SK-N-SH treated with all-trans-retinoic acid at 6 μM for 48 hours (cell line): ENCODE measurements around the gene ARHGAP26.
"Not testable (repeated sequence)": the region's sequence is repeated elsewhere in the genome, so short reads cannot be mapped to it uniquely, and the experiment has no call there.

ENCODE experiments used
- ATAC-seq: fragments of 200-7000 bp; cut with Tn5 transposase; 3 replicates; pipeline ENCODE4 v1.9.1; 2020; ENCODE audit warnings: mild to moderate bottlenecking, moderate library complexity
- ARNTL ChIP-seq: fragments of 450-650 bp; formaldehyde crosslinking; IDR thresholded peaks from 2 replicates; pipeline ENCODE4 v1.5.0; 2020; ENCODE audit warnings: low read depth, mild to moderate bottlenecking, moderate library complexity, borderline replicate concordance
- BACH2 ChIP-seq: fragments of 250-450 bp; sonication (Bioruptor Pico); IDR thresholded peaks from 2 replicates; pipeline ENCODE4 v1.9.0; 2021; ENCODE audit warnings: mild to moderate bottlenecking, borderline replicate concordance
- CREB5 ChIP-seq: fragments of 250-450 bp; sonication (Bioruptor Pico); IDR thresholded peaks from 2 replicates; pipeline ENCODE4 v1.5.1; 2020; ENCODE audit warnings: low read depth, mild to moderate bottlenecking, moderate library complexity
- CSDC2 ChIP-seq: fragments of 250-450 bp; sonication (Bioruptor Pico); IDR thresholded peaks from 2 replicates; pipeline ENCODE4 v1.5.0; 2020; ENCODE audit warnings: mild to moderate bottlenecking, moderate library complexity
- ISL1 ChIP-seq: fragments of 250-450 bp; sonication (Bioruptor Pico); IDR thresholded peaks from 2 replicates; pipeline ENCODE4 v2.1.2; 2022; ENCODE audit warnings: mild to moderate bottlenecking, moderate library complexity
- OSR1 ChIP-seq: fragments of 250-450 bp; sonication (Bioruptor Pico); IDR thresholded peaks from 2 replicates; pipeline ENCODE4 v1.8.0; 2022; ENCODE audit warnings: moderate library complexity, mild to moderate bottlenecking, inconsistent platforms
- POU6F1 ChIP-seq: fragments of 250-450 bp; sonication (Bioruptor Pico); IDR thresholded peaks from 2 replicates; pipeline ENCODE4 v1.8.0; 2021; ENCODE audit warnings: low read depth, mild to moderate bottlenecking, moderate library complexity, borderline replicate concordance
- PPARA ChIP-seq: fragments of 250-450 bp; sonication (Bioruptor Pico); IDR thresholded peaks from 2 replicates; pipeline ENCODE4 v1.5.0; 2020; ENCODE audit warnings: mild to moderate bottlenecking, borderline replicate concordance
- SNAI2 ChIP-seq: fragments of 250-450 bp; sonication (Bioruptor Pico); IDR thresholded peaks from 2 replicates; pipeline ENCODE4 v1.5.0; 2020; ENCODE audit warnings: mild to moderate bottlenecking, moderate library complexity
- TCF4 ChIP-seq: fragments of 250-450 bp; sonication (Bioruptor Pico); IDR thresholded peaks from 2 replicates; pipeline ENCODE4 v1.8.0; 2021; ENCODE audit warnings: mild to moderate bottlenecking, moderate library complexity, borderline replicate concordance
- TOX ChIP-seq: fragments of 250-450 bp; sonication (Bioruptor Pico); IDR thresholded peaks from 2 replicates; pipeline ENCODE4 v1.8.0; 2021; ENCODE audit warnings: mild to moderate bottlenecking, moderate library complexity, borderline replicate concordance
- TSHZ2 ChIP-seq: fragments of 250-450 bp; sonication (Bioruptor Pico); IDR thresholded peaks from 2 replicates; pipeline ENCODE4 v1.5.0; 2020; ENCODE audit warnings: mild to moderate bottlenecking, moderate library complexity
- ZFP3 ChIP-seq: fragments of 250-450 bp; sonication (Bioruptor Pico); IDR thresholded peaks from 2 replicates; pipeline ENCODE4 v1.5.0; 2020; ENCODE audit warnings: mild to moderate bottlenecking, moderate library complexity
- ZFP30 ChIP-seq: fragments of 450-650 bp; formaldehyde crosslinking; IDR thresholded peaks from 2 replicates; pipeline ENCODE4 v1.5.0; 2022; ENCODE audit warnings: mild to moderate bottlenecking, moderate library complexity
- ZNF565 ChIP-seq: fragments of 450-650 bp; formaldehyde crosslinking; conservative IDR thresholded peaks from 2 replicates; pipeline ENCODE4 v1.5.0; 2020; ENCODE audit warnings: low read depth, mild to moderate bottlenecking, moderate library complexity
- ZNF70 ChIP-seq: fragments of 450-650 bp; formaldehyde crosslinking; IDR thresholded peaks from 2 replicates; pipeline ENCODE4 v1.5.0; 2020; ENCODE audit warnings: mild to moderate bottlenecking, moderate library complexity
- ZNF8 ChIP-seq: fragments of 450-650 bp; formaldehyde crosslinking; IDR thresholded peaks from 2 replicates; pipeline ENCODE4 v1.5.0; 2020; ENCODE audit warnings: mild to moderate bottlenecking, moderate library complexity
- TF ChIP-seq, protein P1 (sequence below): fragments of 250-450 bp; sonication (Bioruptor Pico); IDR thresholded peaks from 2 replicates; pipeline ENCODE4 v1.8.0; 2020; ENCODE audit warnings: mild to moderate bottlenecking, moderate library complexity, borderline replicate concordance
- TF ChIP-seq, protein P2 (sequence below): fragments of 250-450 bp; sonication (Bioruptor Pico); IDR thresholded peaks from 2 replicates; pipeline ENCODE4 v1.5.1; 2021; ENCODE audit warnings: mild to moderate bottlenecking, moderate library complexity

Gene ARHGAP26

GRCh38 chr5:142994218-142994617, 224.0 kb downstream of the ARHGAP26 start:
- no peak for ATAC-seq
- no peak for TF ChIP-seq ZNF8 (CRISPR knock-in tag)
- TF ChIP-seq TOX, result no peak

DNA sequence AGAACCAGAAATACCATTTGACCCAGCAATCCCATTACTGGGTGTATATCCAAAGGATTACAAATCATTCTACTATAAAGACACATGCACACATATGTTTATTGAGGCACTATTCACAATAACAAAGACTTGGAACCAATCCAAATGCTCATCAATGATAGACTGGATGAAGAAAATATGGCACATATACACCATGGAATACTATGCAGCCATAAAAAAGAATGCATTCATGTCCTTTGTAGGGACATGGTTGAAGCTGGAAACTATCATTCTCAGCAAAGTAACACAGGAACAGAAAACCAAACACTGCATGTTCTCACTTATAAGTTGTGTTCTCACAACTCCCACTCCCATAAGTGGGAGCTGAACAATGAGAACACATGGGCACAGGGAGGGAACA, 225.4 kb downstream of the ARHGAP26 start:
- not testable (repeated sequence) for ATAC-seq

GRCh38 chr5:142997591-142997990, 227.4 kb downstream of the ARHGAP26 start:
- no peak for ATAC-seq
- no peak for TF ChIP-seq BACH2
- no peak for TF ChIP-seq CSDC2
- no peak for TF ChIP-seq OSR1 (CRISPR knock-in tag)
- TF ChIP-seq ZFP3 (CRISPR knock-in tag), result no peak
- TF ChIP-seq, protein P1, sequence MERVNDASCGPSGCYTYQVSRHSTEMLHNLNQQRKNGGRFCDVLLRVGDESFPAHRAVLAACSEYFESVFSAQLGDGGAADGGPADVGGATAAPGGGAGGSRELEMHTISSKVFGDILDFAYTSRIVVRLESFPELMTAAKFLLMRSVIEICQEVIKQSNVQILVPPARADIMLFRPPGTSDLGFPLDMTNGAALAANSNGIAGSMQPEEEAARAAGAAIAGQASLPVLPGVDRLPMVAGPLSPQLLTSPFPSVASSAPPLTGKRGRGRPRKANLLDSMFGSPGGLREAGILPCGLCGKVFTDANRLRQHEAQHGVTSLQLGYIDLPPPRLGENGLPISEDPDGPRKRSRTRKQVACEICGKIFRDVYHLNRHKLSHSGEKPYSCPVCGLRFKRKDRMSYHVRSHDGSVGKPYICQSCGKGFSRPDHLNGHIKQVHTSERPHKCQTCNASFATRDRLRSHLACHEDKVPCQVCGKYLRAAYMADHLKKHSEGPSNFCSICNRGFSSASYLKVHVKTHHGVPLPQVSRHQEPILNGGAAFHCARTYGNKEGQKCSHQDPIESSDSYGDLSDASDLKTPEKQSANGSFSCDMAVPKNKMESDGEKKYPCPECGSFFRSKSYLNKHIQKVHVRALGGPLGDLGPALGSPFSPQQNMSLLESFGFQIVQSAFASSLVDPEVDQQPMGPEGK (CRISPR knock-in tag), result no peak
- TF ChIP-seq ZNF8 (CRISPR knock-in tag), result no peak
- no peak for TF ChIP-seq SNAI2
- no peak for TF ChIP-seq ZFP30 (CRISPR knock-in tag)
- TF ChIP-seq, protein P2, sequence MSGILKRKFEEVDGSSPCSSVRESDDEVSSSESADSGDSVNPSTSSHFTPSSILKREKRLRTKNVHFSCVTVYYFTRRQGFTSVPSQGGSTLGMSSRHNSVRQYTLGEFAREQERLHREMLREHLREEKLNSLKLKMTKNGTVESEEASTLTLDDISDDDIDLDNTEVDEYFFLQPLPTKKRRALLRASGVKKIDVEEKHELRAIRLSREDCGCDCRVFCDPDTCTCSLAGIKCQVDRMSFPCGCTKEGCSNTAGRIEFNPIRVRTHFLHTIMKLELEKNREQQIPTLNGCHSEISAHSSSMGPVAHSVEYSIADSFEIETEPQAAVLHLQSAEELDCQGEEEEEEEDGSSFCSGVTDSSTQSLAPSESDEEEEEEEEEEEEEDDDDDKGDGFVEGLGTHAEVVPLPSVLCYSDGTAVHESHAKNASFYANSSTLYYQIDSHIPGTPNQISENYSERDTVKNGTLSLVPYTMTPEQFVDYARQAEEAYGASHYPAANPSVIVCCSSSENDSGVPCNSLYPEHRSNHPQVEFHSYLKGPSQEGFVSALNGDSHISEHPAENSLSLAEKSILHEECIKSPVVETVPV, result no peak
- TF ChIP-seq ISL1 (CRISPR knock-in tag), result no peak
- TF ChIP-seq POU6F1 (CRISPR knock-in tag), result no peak
- no peak for TF ChIP-seq TCF4

DNA sequence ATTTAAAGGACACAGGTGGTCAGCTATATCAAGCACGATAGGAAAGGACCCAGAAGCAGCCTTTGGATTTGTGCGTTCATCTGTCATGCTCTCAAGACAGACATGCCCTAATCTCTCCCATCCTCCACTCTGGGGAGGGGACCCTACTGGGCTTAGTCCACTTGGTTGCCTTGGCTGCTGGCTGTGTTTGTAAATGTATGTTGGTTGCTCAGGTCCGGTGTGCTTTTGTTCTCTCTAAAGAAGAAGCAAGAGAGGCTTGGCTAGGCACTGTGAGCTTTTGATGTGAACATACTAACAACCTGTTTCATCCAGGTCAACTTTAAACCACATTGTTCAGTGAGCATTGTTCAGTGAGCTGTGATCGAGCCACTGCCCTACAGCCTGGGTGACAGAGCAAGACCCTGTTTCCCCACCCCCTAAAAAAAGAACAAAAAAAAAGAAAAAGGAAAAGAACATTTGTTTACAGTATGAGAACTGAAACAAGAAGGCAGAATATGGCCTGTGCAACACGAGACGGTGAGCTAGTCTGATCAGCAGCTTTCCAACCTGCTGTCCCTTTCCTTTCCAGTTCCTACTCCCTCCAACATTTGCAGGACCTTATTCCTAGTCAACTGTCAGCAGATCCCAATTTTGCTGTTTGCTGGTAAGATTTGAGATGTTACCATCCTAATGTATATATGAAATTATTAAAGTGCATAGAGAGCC, 228.3 kb downstream of the ARHGAP26 start:
- TF ChIP-seq CREB5 (CRISPR knock-in tag) (no peak), CSDC2 (no peak), SNAI2 (no peak), TSHZ2 (CRISPR knock-in tag) (no peak), BACH2 (no peak), TCF4 (no peak), ARNTL (CRISPR knock-in tag) (no peak), ZFP3 (CRISPR knock-in tag) (no peak), OSR1 (CRISPR knock-in tag) (no peak), ZNF70 (CRISPR knock-in tag) (no peak), PPARA (no peak), ZNF565 (CRISPR knock-in tag) (no peak)
- TF ChIP-seq, protein P2, result no peak
- TF ChIP-seq, all 23 proteins: peak for 0
- ATAC-seq, result no peak

DNA sequence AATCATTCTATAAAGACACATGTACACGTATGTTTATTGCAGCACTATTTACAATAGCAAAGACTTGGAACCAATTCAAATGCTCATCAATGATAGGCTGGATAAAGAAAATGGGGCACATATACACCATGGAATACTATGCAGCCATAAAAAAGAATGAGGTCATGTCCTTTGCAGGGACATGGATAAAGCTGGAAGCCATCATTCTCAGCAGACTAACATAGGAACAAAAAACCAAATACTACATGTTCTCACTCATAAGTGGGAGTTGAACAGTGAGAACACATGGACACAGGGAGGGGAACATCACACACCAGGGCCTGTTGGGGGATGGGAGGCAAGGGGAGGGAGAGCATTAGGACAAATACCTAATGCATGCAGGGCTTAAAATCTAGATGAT, 230.4 kb downstream of the ARHGAP26 start:
- not testable (repeated sequence) for ATAC-seq
